Prostate gland (tissue), 2 donors: Measurements from ENCODE around the gene LRRC39. TPM values are rescaled to one million over a fixed set of nuclear protein-coding genes. Genes with fewer than 3 reads are reported as not detected.

Experiments used
- DNase-seq: peaks from one replicate; pipeline ENCODE4 v3.0.0-alpha.2; 2019; ENCODE audit warnings: low spot score
- H3K27ac ChIP-seq, 2 donors: fragments of 200-600 bp; sonication (generic); 2 replicates each; pipeline ENCODE4 v1.5.1; 2017 to 2019
- H3K27me3 ChIP-seq: fragments of 200-600 bp; sonication (generic); replicated peaks from 2 replicates; pipeline ENCODE4 v1.5.1; 2019; ENCODE audit not compliant: insufficient read depth
- H3K36me3 ChIP-seq, 2 donors: fragments of 200-600 bp; sonication (generic); 1 replicate in 1 of 2; 2 replicates in 1 of 2; pipeline versions ENCODE4 v1.5.1 to v1.8.1; 2017 to 2019
- H3K4me1 ChIP-seq: fragments of 200-600 bp; sonication (generic); replicated peaks from 2 replicates; pipeline ENCODE4 v1.5.1; 2019
- H3K4me3 ChIP-seq, 2 donors: fragments of 200-600 bp; sonication (generic); 2 replicates each; pipeline ENCODE4 v1.5.1; 2017 to 2019
- H3K9me3 ChIP-seq: fragments of 200-600 bp; sonication (generic); 2 replicates; pipeline ENCODE4 v1.5.1; 2017
- POLR2A ChIP-seq: fragments of 450-650 bp; IDR thresholded peaks from one replicate; pipeline ENCODE4 v1.6.1; 2016; ENCODE audit warnings: antibody characterized with exemption, mild to moderate bottlenecking
- POLR2AphosphoS5 ChIP-seq: sonication (generic); formaldehyde crosslinking; IDR thresholded peaks from one replicate; pipeline ENCODE4 v1.6.1; 2017; ENCODE audit warnings: antibody characterized with exemption
- WGBS: methylation state at CpG from one replicate; pipeline ENCODE4 v1.1.5; 2018; 5-methylcytosine and 5-hydroxymethylcytosine counted together
- intact Hi-C: fragments of 100-400 bp; cut with DNase I; formaldehyde crosslinking; loops from one replicate; pipeline ENCODE4 v1.14.2; 2022
- total RNA-seq, 2 donors: library from RNA; depleted of rRNA; stranded (reverse); fragments of >200 nt; gene quantifications; one replicate each; pipeline ENCODE4 v1.1.0, GENCODE V29; 2016
- TF ChIP-seq, protein P1 (sequence below), 4 experiments: fragments of 200-600 bp in 2 of 4; fragments of 450-650 bp in 2 of 4; sonication (generic) in 2 of 4; IDR thresholded peaks; 1 replicate in 3 of 4; 2 replicates in 1 of 4; pipeline ENCODE4 v1.5.1; 2016 to 2019; ENCODE audit warnings: antibody characterized with exemption in 4 of 4, mild to moderate bottlenecking in 2 of 4, moderate library complexity in 2 of 4

Gene LRRC39
- total RNA-seq, 2 donors from 2014 or later, result 0.68 to 1.5 TPM

- intact Hi-C loops, result no loop called here
- no peaks in the 10 kb centered on the region for H3K27me3 ChIP-seq
- WGBS, result 78% methylated on average over 4 of the region's 4 CpGs
Observed at GRCh38 chr1:100152271-100152670, 25.8 kb downstream of the LRRC39 start.

DNA sequence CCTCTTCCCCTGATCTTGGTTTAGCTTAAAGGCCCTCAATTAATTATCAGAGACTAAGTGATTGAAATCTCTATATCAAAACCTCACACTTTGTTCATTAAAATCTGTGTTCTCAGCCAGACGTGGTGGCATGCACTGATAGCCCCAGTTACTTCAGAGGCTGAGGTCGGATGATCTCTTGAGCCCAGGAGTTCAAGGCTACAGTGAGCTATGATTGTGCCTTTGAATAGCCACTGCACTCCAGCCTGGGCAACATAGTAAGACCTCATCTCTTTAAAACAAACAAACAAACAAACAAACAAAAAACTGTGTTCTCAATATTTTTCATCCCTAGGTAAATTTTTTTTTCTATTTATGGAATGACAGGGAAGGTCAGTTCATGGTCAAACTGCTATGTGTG, 26.4 kb downstream of the LRRC39 start:
- no peaks in the 10 kb centered on the region for H3K36me3 ChIP-seq
- no peaks in the 10 kb centered on the region for H3K27me3 ChIP-seq
- no peaks in the 10 kb centered on the region for H3K4me1 ChIP-seq
- intact Hi-C loops, result no loop called here
- H3K27ac ChIP-seq, result no peak overlapping the region
- WGBS, result 73% methylated on average over 2 of the region's 2 CpGs
- H3K4me3 ChIP-seq, result no peak overlapping the region
- H3K9me3 ChIP-seq, result no peaks in the 10 kb centered on the region
- TF ChIP-seq POLR2A, result no peak
- no peak for TF ChIP-seq POLR2AphosphoS5
- TF ChIP-seq, protein P1, sequence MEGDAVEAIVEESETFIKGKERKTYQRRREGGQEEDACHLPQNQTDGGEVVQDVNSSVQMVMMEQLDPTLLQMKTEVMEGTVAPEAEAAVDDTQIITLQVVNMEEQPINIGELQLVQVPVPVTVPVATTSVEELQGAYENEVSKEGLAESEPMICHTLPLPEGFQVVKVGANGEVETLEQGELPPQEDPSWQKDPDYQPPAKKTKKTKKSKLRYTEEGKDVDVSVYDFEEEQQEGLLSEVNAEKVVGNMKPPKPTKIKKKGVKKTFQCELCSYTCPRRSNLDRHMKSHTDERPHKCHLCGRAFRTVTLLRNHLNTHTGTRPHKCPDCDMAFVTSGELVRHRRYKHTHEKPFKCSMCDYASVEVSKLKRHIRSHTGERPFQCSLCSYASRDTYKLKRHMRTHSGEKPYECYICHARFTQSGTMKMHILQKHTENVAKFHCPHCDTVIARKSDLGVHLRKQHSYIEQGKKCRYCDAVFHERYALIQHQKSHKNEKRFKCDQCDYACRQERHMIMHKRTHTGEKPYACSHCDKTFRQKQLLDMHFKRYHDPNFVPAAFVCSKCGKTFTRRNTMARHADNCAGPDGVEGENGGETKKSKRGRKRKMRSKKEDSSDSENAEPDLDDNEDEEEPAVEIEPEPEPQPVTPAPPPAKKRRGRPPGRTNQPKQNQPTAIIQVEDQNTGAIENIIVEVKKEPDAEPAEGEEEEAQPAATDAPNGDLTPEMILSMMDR (IDR thresholded peaks at IDR 0.05), result no peak
- DNase-seq, result no peak

More at GRCh38 chr1:100152271-100152670, 25.8 kb downstream of the LRRC39 start:
- Histone ChIP-seq H3K36me3 (no peaks in the 10 kb centered on the region), H3K4me3 (no peak overlapping the region), H3K9me3 (no peaks in the 10 kb centered on the region), H3K4me1 (no peaks in the 10 kb centered on the region), H3K27ac (no peak overlapping the region)
- TF ChIP-seq POLR2A, result no peak
- TF ChIP-seq POLR2AphosphoS5, result no peak
- TF ChIP-seq, protein P1 (IDR thresholded peaks at IDR 0.05), result no peak
- DNase-seq, result no peak

DNA sequence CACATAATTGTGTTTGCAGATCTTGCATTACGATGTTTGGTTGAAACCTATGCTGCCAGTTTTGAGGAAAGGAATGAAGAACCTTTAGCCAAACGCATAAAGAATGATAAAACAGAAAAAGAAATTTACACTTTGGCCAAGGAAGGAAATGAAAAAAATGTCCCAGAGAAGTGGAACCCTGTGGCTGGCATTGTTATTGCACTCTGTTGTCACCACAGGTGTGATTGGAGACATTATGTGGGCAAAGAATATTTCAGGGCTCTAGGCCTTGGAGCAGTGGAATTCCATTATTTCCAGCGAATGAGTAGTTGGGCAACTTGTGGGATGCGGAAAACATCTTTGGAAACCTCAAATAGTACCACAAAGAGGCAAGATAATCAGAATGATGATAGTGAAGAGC, 30.2 kb downstream of the LRRC39 start:
- no peak for DNase-seq
- Histone ChIP-seq H3K27ac (no peak overlapping the region), H3K36me3 (no peaks in the 10 kb centered on the region), H3K4me3 (no peak overlapping the region), H3K27me3 (no peaks in the 10 kb centered on the region), H3K9me3 (no peaks in the 10 kb centered on the region), H3K4me1 (no peaks in the 10 kb centered on the region)
- WGBS, result 82% methylated on average over 4 of the region's 4 CpGs
- intact Hi-C loops, result no loop called here
- TF ChIP-seq POLR2AphosphoS5 (no peak), POLR2A (no peak)

DNA sequence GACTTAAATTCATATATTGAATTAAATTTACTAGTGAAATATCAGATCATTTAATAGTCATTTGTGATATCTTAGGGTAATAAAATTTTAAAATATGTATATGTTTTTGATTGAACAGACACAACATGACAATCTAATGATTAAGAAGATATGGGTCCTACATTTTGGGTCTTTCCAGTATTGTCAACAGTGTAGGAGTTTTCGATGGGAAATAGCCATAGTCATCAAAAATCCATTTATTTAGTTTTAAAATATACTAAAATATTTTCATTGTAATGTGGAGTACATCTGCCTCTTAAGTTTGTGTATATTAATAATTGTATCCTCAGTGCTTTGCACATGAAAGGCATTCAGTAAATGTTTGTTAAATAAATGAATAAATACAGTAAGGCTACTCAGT, 31.1 kb downstream of the LRRC39 start:
- intact Hi-C loops, result no loop called here

DNA sequence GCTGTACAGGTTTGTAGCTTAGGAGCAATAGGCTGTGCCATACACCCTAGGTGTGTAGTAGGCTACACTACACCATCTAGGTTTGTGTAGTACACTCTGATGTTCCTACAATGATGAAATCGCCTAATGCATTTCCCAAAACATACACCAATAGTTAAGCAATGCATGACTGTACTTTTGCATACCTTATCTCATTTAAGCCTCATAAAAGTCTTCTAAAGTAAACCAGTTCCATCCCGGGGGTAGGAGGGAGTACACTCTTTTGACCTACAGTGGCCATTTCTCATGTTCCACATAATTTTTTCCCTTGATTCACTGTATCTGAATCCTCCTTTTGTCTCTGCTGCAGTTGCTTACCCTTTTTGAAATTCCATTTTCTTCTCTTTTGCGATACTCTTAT, 32.9 kb downstream of the LRRC39 start:
- TF ChIP-seq POLR2AphosphoS5 (no peak), POLR2A (no peak)
- TF ChIP-seq, protein P1 (IDR thresholded peaks at IDR 0.05), result no peak
- 82% methylated on average over 3 of the region's 3 CpGs for WGBS
- Histone ChIP-seq H3K4me1 (no peaks in the 10 kb centered on the region), H3K27me3 (no peaks in the 10 kb centered on the region), H3K27ac (no peak overlapping the region), H3K4me3 (no peak overlapping the region), H3K36me3 (peaks cover 0 to 5% of the 10 kb centered on the region in 2 donors), H3K9me3 (no peaks in the 10 kb centered on the region)
- no peak for DNase-seq
- intact Hi-C loops, result no loop called here

More for the DNA sequence above, 31.1 kb downstream of the LRRC39 start:
- Histone ChIP-seq H3K4me3 (no peak overlapping the region), H3K27ac (no peak overlapping the region), H3K9me3 (no peaks in the 10 kb centered on the region), H3K27me3 (no peaks in the 10 kb centered on the region), H3K4me1 (no peaks in the 10 kb centered on the region), H3K36me3 (no peaks in the 10 kb centered on the region)
- WGBS, result 96% methylated on average over 1 of the region's 1 CpG
- DNase-seq, result no peak
- TF ChIP-seq POLR2AphosphoS5, result no peak
- TF ChIP-seq, protein P1 (IDR thresholded peaks at IDR 0.05), result no peak
- TF ChIP-seq POLR2A, result no peak
